WERI-Rb-1 (cell line): ENCODE measurements around the gene TSHZ2.

Experiments used
- DNase-seq: peaks from one replicate; pipeline ENCODE4 v3.0.0-alpha.2; 2020
- H3K27ac ChIP-seq: fragments of 250-450 bp; sonication (Bioruptor Pico); 2 replicates; pipeline ENCODE4 v1.5.1; 2020; ENCODE audit warnings: mild to moderate bottlenecking, moderate library complexity
- H3K27me3 ChIP-seq: fragments of 250-450 bp; sonication (Bioruptor Pico); 2 replicates; pipeline ENCODE4 v1.5.1; 2021; ENCODE audit warnings: mild to moderate bottlenecking, low read depth, moderate library complexity; ENCODE audit not compliant: insufficient read depth, severe bottlenecking
- H3K36me3 ChIP-seq: fragments of 250-450 bp; sonication (Bioruptor Pico); 2 replicates; pipeline ENCODE4 v1.5.1; 2020; ENCODE audit warnings: mild to moderate bottlenecking, moderate library complexity
- H3K4me3 ChIP-seq: 2 replicates; pipeline ENCODE4 v1.5.1; 2011; ENCODE audit warnings: low read depth, mild to moderate bottlenecking, control low read depth, low read length
- H3K9me3 ChIP-seq: fragments of 250-450 bp; sonication (Bioruptor Pico); 2 replicates; pipeline ENCODE4 v1.5.1; 2021; ENCODE audit warnings: mild to moderate bottlenecking, moderate library complexity; ENCODE audit not compliant: severe bottlenecking
- TF ChIP-seq, protein P1 (sequence below): IDR thresholded peaks from 2 replicates; pipeline ENCODE4 v1.5.1; 2011; ENCODE audit warnings: low read depth, mild to moderate bottlenecking, control low read depth, inconsistent platforms, low read length

Gene TSHZ2

DNA sequence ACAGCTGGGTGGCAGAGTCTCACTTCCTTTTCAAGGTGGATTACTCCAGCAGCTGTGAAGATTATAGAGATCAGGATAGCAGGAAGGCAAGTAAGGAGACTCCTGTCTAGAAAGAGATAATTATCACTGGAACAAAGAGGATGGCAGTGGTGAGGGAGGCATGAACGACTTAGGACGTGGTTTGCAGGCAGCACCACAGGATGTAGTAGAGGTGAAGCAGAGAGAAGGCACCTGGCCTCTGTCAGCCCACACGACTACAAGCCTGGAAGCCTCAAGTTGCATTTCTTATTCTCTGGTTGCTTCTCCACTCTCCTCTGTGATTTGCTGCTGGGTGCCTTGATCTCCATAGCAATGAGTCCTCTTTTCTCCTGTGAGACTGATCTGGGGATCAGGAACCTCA is 62.7 kb downstream of the TSHZ2 start:
- H3K27me3 ChIP-seq, result no peaks in the 10 kb centered on the region
- no peak overlapping the region for H3K27ac ChIP-seq
- no peaks in the 10 kb centered on the region for H3K9me3 ChIP-seq
- H3K36me3 ChIP-seq, result no peaks in the 10 kb centered on the region
- DNase-seq, result peak; percentile 22
- H3K4me3 ChIP-seq, result no peak overlapping the region
- TF ChIP-seq, protein P1, sequence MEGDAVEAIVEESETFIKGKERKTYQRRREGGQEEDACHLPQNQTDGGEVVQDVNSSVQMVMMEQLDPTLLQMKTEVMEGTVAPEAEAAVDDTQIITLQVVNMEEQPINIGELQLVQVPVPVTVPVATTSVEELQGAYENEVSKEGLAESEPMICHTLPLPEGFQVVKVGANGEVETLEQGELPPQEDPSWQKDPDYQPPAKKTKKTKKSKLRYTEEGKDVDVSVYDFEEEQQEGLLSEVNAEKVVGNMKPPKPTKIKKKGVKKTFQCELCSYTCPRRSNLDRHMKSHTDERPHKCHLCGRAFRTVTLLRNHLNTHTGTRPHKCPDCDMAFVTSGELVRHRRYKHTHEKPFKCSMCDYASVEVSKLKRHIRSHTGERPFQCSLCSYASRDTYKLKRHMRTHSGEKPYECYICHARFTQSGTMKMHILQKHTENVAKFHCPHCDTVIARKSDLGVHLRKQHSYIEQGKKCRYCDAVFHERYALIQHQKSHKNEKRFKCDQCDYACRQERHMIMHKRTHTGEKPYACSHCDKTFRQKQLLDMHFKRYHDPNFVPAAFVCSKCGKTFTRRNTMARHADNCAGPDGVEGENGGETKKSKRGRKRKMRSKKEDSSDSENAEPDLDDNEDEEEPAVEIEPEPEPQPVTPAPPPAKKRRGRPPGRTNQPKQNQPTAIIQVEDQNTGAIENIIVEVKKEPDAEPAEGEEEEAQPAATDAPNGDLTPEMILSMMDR, result no peak

DNA sequence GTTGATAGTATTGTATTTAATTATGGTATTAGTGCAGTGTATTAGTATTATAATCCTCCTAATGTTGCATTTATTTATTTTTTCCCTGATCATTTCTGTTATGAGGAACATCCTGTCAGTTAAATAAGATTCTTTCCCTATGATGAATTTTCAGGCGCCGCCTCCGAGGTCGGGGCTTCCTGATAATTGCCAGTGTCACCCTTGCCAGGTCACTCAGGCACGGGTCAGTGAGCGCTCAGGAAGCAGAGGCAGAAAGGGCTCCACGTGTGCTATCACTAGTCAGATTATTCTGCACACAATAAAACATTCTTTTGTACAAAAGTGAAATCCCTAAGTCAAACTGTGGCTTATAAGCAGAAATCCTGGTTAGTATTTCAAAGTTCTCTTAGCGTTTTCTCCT is 64.8 kb downstream of the TSHZ2 start:
- H3K27ac ChIP-seq, result no peak overlapping the region
- no peaks in the 10 kb centered on the region for H3K9me3 ChIP-seq
- H3K4me3 ChIP-seq, result no peak overlapping the region
- no peak for DNase-seq
- no peaks in the 10 kb centered on the region for H3K36me3 ChIP-seq
- TF ChIP-seq, protein P1, result no peak
- no peaks in the 10 kb centered on the region for H3K27me3 ChIP-seq

DNA sequence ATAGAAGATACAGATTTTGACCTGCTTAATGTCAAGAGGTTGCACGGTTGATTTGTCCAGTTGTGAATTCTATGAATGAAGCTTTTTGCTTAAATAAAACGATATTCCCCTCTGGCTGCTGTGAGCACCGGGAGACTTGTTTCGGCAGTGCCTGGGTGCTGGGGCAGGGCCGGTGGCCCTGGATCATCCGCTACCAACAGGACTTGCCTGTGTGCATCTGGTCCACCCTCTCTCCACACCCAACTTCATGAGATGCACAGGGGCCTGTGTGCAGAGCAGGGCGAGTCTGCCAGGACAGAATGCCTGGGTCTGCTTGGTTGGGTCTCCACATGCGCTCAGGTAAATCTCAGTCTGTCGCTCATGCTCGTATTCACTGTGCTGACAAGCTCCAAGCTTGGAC is 65.5 kb downstream of the TSHZ2 start:
- H3K27me3 ChIP-seq, result no peaks in the 10 kb centered on the region
- no peaks in the 10 kb centered on the region for H3K9me3 ChIP-seq
- H3K27ac ChIP-seq, result no peak overlapping the region
- no peak for DNase-seq
- H3K4me3 ChIP-seq, result no peak overlapping the region
- H3K36me3 ChIP-seq, result no peaks in the 10 kb centered on the region
- TF ChIP-seq, protein P1, result no peak

DNA sequence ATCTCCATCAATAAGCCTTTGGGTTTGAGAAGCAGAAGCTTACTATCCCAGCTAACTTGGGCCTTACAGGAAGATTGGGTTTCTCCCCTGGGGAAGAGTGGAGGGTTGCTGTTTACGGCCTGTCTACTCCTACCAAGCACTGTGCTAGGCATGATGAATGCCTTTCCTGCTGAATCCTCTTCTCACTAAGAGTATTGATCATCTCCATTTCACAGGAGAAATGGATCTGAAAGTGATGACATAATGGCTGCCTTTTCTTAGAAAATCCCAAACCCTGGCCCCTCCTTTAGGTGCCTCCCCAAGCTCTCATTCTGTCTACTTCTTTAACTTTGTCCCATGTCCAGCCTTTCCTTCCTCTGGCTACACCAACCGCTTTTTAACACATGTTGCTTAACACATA is 66.1 kb downstream of the TSHZ2 start:
- no peak overlapping the region for H3K27ac ChIP-seq
- H3K4me3 ChIP-seq, result no peak overlapping the region
- H3K36me3 ChIP-seq, result no peaks in the 10 kb centered on the region
- H3K27me3 ChIP-seq, result no peaks in the 10 kb centered on the region
- no peak for DNase-seq
- TF ChIP-seq, protein P1, result no peak
- no peaks in the 10 kb centered on the region for H3K9me3 ChIP-seq

DNA sequence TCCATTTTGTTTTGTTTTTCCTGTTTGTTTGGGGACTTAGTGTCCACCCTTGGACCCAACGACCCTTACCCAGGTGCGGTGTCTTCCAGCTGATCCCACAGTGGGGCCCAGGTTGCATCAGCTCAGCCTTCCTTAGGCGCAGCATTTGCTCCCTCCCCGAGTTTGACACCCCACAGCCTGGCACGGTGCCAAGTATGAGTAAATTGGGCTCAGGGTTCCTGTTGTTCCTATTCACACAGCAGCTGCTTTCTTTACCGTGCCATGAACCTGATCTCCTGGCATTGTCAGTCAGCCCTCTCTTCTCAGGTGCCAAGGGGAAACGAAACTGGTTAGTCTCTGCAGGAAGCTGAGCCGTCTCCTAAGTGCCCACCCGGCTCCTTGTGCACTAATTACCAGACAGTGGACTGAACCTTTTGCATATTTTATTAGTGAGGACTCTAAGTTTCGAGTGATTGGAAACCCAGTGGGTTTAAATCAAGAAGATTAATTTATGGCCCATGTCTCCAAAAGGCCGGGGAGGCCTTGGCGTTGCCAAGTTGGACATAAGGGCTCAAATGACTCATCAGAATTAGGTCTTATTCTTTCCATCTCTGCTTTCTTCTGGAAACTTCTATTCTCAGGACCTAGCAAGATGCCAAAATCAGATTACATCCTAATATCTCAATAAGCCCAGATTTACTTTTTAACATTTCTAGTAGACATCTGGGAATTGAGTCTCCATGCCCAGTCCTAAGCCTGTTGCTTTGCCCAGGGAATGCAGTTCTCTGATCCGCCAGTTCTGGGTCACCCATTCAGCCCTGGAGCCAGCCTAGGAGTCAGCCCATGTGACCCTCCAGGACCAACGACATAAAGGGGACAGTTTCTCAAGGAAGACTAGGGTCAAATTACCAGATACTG is 68.8 kb downstream of the TSHZ2 start:
- H3K4me3 ChIP-seq, result no peak overlapping the region
- TF ChIP-seq, protein P1, result no peak
- no peak overlapping the region for H3K27ac ChIP-seq
- no peaks in the 10 kb centered on the region for H3K27me3 ChIP-seq
- no peaks in the 10 kb centered on the region for H3K36me3 ChIP-seq
- H3K9me3 ChIP-seq, result no peaks in the 10 kb centered on the region
- DNase-seq, result no peak
